IMR-90 (cell line): ENCODE results near the gene YES1. TPM values are rescaled to one million over a fixed set of nuclear protein-coding genes. Genes with fewer than 3 reads are reported as not detected.

Source experiments
- ATAC-seq: fragments of 200-7000 bp; cut with Tn5 transposase; 2 replicates; pipeline ENCODE4 v1.9.1; 2020; ENCODE audit warnings: low read depth, mild to moderate bottlenecking, moderate library complexity
- BruUV-seq: library from RNA; stranded (reverse); fragments of 400-500 nt; replicated peaks from 2 replicates; lab custom pipeline; 2021; lab: Mats Ljungman, UMichigan
- CTCF ChIA-PET: fragments of 300-600 bp; formaldehyde crosslinking; extraction: SDS; loops from one replicate; lab custom pipeline; 2021; ENCODE audit warnings: antibody characterized with exemption; lab: Yijun Ruan, JAX
- POLR2A ChIA-PET: fragments of 300-600 bp; sonication (Branson Sonifier 250); formaldehyde crosslinking; loops from one replicate; lab custom pipeline; 2022; ENCODE audit warnings: antibody characterized with exemption; ENCODE audit not compliant: unreplicated experiment; lab: Charles Lee
- DNase-seq: peaks from one replicate; pipeline ENCODE4 v3.0.0; 2013
- H2AFZ ChIP-seq: replicated peaks from 2 replicates; pipeline ENCODE3; 2013; ENCODE audit warnings: low read length, mild to moderate bottlenecking; ENCODE audit not compliant: poor library complexity
- H2AK5ac ChIP-seq: 2 replicates; pipeline ENCODE4 v1.6.1; 2013; ENCODE audit warnings: low read depth, low read length, inconsistent platforms
- H2AK9ac ChIP-seq: replicated peaks from 2 replicates; pipeline ENCODE3; 2013; ENCODE audit warnings: mild to moderate bottlenecking, low read depth, low read length, moderate library complexity; ENCODE audit not compliant: poor library complexity
- H2BK120ac ChIP-seq: 2 replicates; pipeline ENCODE4 v1.6.1; 2013; ENCODE audit warnings: low read depth, low read length, inconsistent platforms
- H2BK15ac ChIP-seq: 3 replicates; pipeline ENCODE4 v1.6.1; 2013; ENCODE audit warnings: low read depth, low read length, inconsistent platforms
- H2BK20ac ChIP-seq: 2 replicates; pipeline ENCODE4 v1.6.1; 2013; ENCODE audit warnings: low read depth, mild to moderate bottlenecking, inconsistent platforms, low read length, moderate library complexity
- H2BK5ac ChIP-seq: 2 replicates; pipeline ENCODE4 v1.6.1; 2013; ENCODE audit warnings: mild to moderate bottlenecking, low read depth, low read length, inconsistent platforms; ENCODE audit not compliant: poor library complexity, severe bottlenecking
- H3K14ac ChIP-seq: replicated peaks from 2 replicates; pipeline ENCODE4 v1.6.1; 2013; ENCODE audit warnings: low read depth, low read length, inconsistent platforms
- H3K18ac ChIP-seq: 2 replicates; pipeline ENCODE4 v1.6.1; 2013; ENCODE audit warnings: low read depth, low read length, control low read depth
- H3K23ac ChIP-seq: 2 replicates; pipeline ENCODE4 v1.6.1; 2013; ENCODE audit warnings: low read depth, low read length, inconsistent platforms
- H3K27ac ChIP-seq: 2 replicates; pipeline ENCODE4 v1.5.1; 2013; ENCODE audit warnings: mild to moderate bottlenecking, control low read depth, low read length; ENCODE audit not compliant: insufficient read depth
- H3K27me3 ChIP-seq: 2 replicates; pipeline ENCODE4 v1.6.1; 2013; ENCODE audit warnings: low read length; ENCODE audit not compliant: control insufficient read depth, insufficient read depth
- H3K36me3 ChIP-seq: 2 replicates; pipeline ENCODE4 v1.6.1; 2013; ENCODE audit warnings: low read length, mixed read lengths; ENCODE audit not compliant: control insufficient read depth, insufficient read depth
- H3K4ac ChIP-seq: 2 replicates; pipeline ENCODE4 v1.6.1; 2013; ENCODE audit warnings: low read depth, low read length, inconsistent platforms
- H3K4me1 ChIP-seq: 2 replicates; pipeline ENCODE4 v1.6.1; 2013; ENCODE audit warnings: low read length, mixed read lengths; ENCODE audit not compliant: control insufficient read depth, insufficient read depth
- H3K4me2 ChIP-seq: 2 replicates; pipeline ENCODE4 v1.6.1; 2013; ENCODE audit warnings: low read depth, mild to moderate bottlenecking, control low read depth, low read length, moderate library complexity
- H3K4me3 ChIP-seq: 2 replicates; pipeline ENCODE4 v1.5.1; 2013; ENCODE audit warnings: low read depth, mild to moderate bottlenecking, control low read depth, low read length, moderate library complexity; ENCODE audit not compliant: insufficient read depth
- H3K56ac ChIP-seq: 2 replicates; pipeline ENCODE4 v1.6.1; 2013; ENCODE audit warnings: low read length, inconsistent platforms; ENCODE audit not compliant: insufficient read depth; ENCODE audit errors: extremely low read depth
- H3K79me1 ChIP-seq, 2 experiments: 2 replicates each; pipeline ENCODE4 v1.6.1; 2013; ENCODE audit warnings: low read length in 2 of 2, inconsistent platforms in 1 of 2, low read depth in 1 of 2
- H3K9ac ChIP-seq: 2 replicates; pipeline ENCODE4 v1.6.1; 2013; ENCODE audit warnings: low read depth, low read length, control low read depth
- H3K9me1 ChIP-seq: 2 replicates; pipeline ENCODE4 v1.6.1; 2013; ENCODE audit warnings: low read length, inconsistent platforms; ENCODE audit not compliant: insufficient read depth
- H3K9me3 ChIP-seq: 2 replicates; pipeline ENCODE4 v1.6.1; 2013; ENCODE audit warnings: low read length; ENCODE audit not compliant: control insufficient read depth, insufficient read depth
- H4K20me1 ChIP-seq: 2 replicates; pipeline ENCODE4 v1.6.1; 2013; ENCODE audit warnings: low read length, inconsistent platforms; ENCODE audit not compliant: insufficient read depth
- H4K5ac ChIP-seq: 2 replicates; pipeline ENCODE4 v1.6.1; 2013; ENCODE audit warnings: mild to moderate bottlenecking, low read depth, low read length, control low read depth
- H4K8ac ChIP-seq, 2 experiments: 2 replicates each; pipeline ENCODE4 v1.6.1; 2013; ENCODE audit warnings: low read depth in 2 of 2, low read length in 2 of 2, control low read depth in 1 of 2, inconsistent platforms in 1 of 2
- H4K91ac ChIP-seq: 2 replicates; pipeline ENCODE4 v1.6.1; 2013; ENCODE audit warnings: low read depth, low read length, inconsistent platforms; ENCODE audit not compliant: insufficient read depth
- CEBPB ChIP-seq: IDR thresholded peaks from 2 replicates; pipeline ENCODE4 v1.6.1; 2012; ENCODE audit warnings: low read depth, low read length, improper control_type of control experiment
- CHD1 ChIP-seq: IDR thresholded peaks from 2 replicates; pipeline ENCODE4 v1.6.1; 2012; ENCODE audit warnings: low read depth, low read length, improper control_type of control experiment
- MAZ ChIP-seq: IDR thresholded peaks from 2 replicates; pipeline ENCODE4 v1.6.1; 2012; ENCODE audit warnings: low read depth, mild to moderate bottlenecking, low read length, improper control_type of control experiment, moderate library complexity, borderline replicate concordance
- SMC3 ChIP-seq: fragments of 150-350 bp; IDR thresholded peaks from 2 replicates; pipeline ENCODE4 v1.6.1; 2016; ENCODE audit warnings: low read depth, mild to moderate bottlenecking, antibody characterized with exemption, low read length, moderate library complexity
- WGBS, 2 experiments: methylation state at CpG; one replicate each; pipeline versions ENCODE4 v1.1.5 to v1.1.7; 2013; ENCODE audit warnings: missing lambda C conversion rate in 2 of 2; ENCODE audit not compliant: insufficient read length in 1 of 2; ENCODE audit errors: extremely low coverage in 2 of 2; 5-methylcytosine and 5-hydroxymethylcytosine counted together
- dilution Hi-C: fragments of 300-500 bp; cut with HindIII; formaldehyde crosslinking; loops from one replicate; pipeline ENCODE4 v1.14.3; 2018; ENCODE audit warnings: low sequenced_read_pairs; ENCODE audit not compliant: unreplicated experiment
- in situ Hi-C: fragments of 300-500 bp; cut with MboI; formaldehyde crosslinking; loops from 3 replicates; pipeline ENCODE4 v1.14.3; 2019; ENCODE audit warnings: low sequenced_read_pairs, inconsistent platforms, mixed read lengths
- intact Hi-C: fragments of 100-400 bp; cut with micrococcal nuclease; formaldehyde crosslinking; loops from 2 replicates; pipeline ENCODE4 v1.10.0; 2022
- polyA plus RNA-seq, 3 experiments: library from polyadenylated mRNA; depleted of rRNA; stranded (reverse); fragments of >200 nt; gene quantifications; 2 replicates each; pipeline ENCODE4 v1.2.3, GENCODE V29; 2012; ENCODE audit warnings: low replicate concordance in 1 of 3
- total RNA-seq: library from RNA; depleted of rRNA; stranded (reverse); fragments of >200 nt; gene quantifications from 2 replicates; pipeline ENCODE4 v1.2.3, GENCODE V29; 2012
- TF ChIP-seq, protein P1 (sequence below): fragments of 150-350 bp; IDR thresholded peaks from 2 replicates; pipeline ENCODE4 v1.6.1; 2016; ENCODE audit warnings: low read depth, mild to moderate bottlenecking, low read length, moderate library complexity, borderline replicate concordance

YES1 gene
- total and polyA plus RNA-seq, 2 of the 4 experiments (the other 2 are of a cell fraction) = 16.7 to 62.0 TPM

- no peak overlapping the region for H4K8ac ChIP-seq
- no peak overlapping the region for H2BK120ac ChIP-seq
- no peaks in the 10 kb centered on the region for H3K36me3 ChIP-seq
- TF ChIP-seq CHD1 (no peak), SMC3 (no peak), CEBPB (no peak), MAZ (no peak)
- TF ChIP-seq, protein P1, sequence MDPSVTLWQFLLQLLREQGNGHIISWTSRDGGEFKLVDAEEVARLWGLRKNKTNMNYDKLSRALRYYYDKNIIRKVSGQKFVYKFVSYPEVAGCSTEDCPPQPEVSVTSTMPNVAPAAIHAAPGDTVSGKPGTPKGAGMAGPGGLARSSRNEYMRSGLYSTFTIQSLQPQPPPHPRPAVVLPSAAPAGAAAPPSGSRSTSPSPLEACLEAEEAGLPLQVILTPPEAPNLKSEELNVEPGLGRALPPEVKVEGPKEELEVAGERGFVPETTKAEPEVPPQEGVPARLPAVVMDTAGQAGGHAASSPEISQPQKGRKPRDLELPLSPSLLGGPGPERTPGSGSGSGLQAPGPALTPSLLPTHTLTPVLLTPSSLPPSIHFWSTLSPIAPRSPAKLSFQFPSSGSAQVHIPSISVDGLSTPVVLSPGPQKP = no peak
- no peaks in the 10 kb centered on the region for H3K9me3 ChIP-seq
- H3K4me3 ChIP-seq = no peak overlapping the region
- H3K9ac ChIP-seq = no peak overlapping the region
- no peak overlapping the region for H2BK20ac ChIP-seq
- no peak overlapping the region for H3K4ac ChIP-seq
- in situ Hi-C loops (no loop called here), dilution Hi-C loops (no loop called here), intact Hi-C loops (no loop called here)
- H3K27ac ChIP-seq = no peak overlapping the region
- no peak overlapping the region for H3K23ac ChIP-seq
- H3K79me1 ChIP-seq = peaks cover 22 to 60% of the 10 kb centered on the region in 2 experiments
- H4K91ac ChIP-seq = no peak overlapping the region
- H2AK9ac ChIP-seq = no peak overlapping the region
- ChIA-PET CTCF (no interaction called here), POLR2A (no interaction called here)
- no peak overlapping the region for H3K14ac ChIP-seq
- no peak overlapping the region for H3K56ac ChIP-seq
- H3K9me1 ChIP-seq = peaks cover 3% of the 10 kb centered on the region; the same call in 1 of the 2 replicates
- H3K4me1 ChIP-seq = peaks cover 2% of the 10 kb centered on the region; the same call in 1 of the 2 replicates
- no peaks in the 10 kb centered on the region for H3K27me3 ChIP-seq
- H3K18ac ChIP-seq = no peak overlapping the region
- no peak for ATAC-seq
- no peak overlapping the region for H2AK5ac ChIP-seq
- no peak overlapping the region for H2AFZ ChIP-seq
- peaks cover 10% of the 10 kb centered on the region for H4K20me1 ChIP-seq
- no peak overlapping the region for H2BK5ac ChIP-seq
- DNase-seq = no peak
- BruUV-seq = no TSS peak
- H3K4me2 ChIP-seq = no peak overlapping the region
- WGBS, 2 experiments = no CpG with 5 or more reads among the region's 1 CpG
- no peak overlapping the region for H2BK15ac ChIP-seq
- H4K5ac ChIP-seq = no peak overlapping the region
These were observed 37.2 kb downstream of the YES1 start for GRCh38 chr18:774811-775210.
